HEK293 (cell line): ENCODE measurements around the gene KCNS3.

Experiments used
- CTCF ChIA-PET: fragments of 350-600 bp; formaldehyde crosslinking; extraction: SDS; loops from one replicate; lab custom pipeline; 2021; ENCODE audit warnings: antibody characterized with exemption; lab: Yijun Ruan, JAX
- POLR2A ChIA-PET: fragments of 300-600 bp; formaldehyde crosslinking; extraction: SDS; loops from one replicate; lab custom pipeline; 2020; ENCODE audit warnings: antibody characterized with exemption, inconsistent platforms; lab: Yijun Ruan, JAX
- H3K27ac ChIP-seq: fragments of 200-500 bp; sonication (Bioruptor generic); 2 replicates; pipeline ENCODE4 v1.5.1; 2014; ENCODE audit warnings: low read depth, low read length, control low read depth, inconsistent platforms; ENCODE audit errors: extremely low read depth
- H3K36me3 ChIP-seq, 2 experiments: fragments of 200-500 bp in 1 of 2; sonication (Bioruptor generic) in 1 of 2; 1 replicate in 1 of 2; 2 replicates in 1 of 2; pipeline ENCODE4 v1.5.1; 2014 to 2017; ENCODE audit warnings: inconsistent platforms in 2 of 2, low read length in 2 of 2; ENCODE audit not compliant: control insufficient read depth in 2 of 2, insufficient read depth in 1 of 2
- H3K4me1 ChIP-seq: fragments of 200-500 bp; sonication (Bioruptor generic); 2 replicates; pipeline ENCODE4 v1.5.1; 2014; ENCODE audit warnings: mild to moderate bottlenecking, low read length, inconsistent platforms; ENCODE audit not compliant: control insufficient read depth, insufficient read depth
- H3K4me3 ChIP-seq: 2 replicates; pipeline ENCODE4 v1.5.1; 2011; ENCODE audit warnings: low read depth, mild to moderate bottlenecking, control low read depth, low read length, moderate library complexity
- H3K9me3 ChIP-seq: fragments of 200-500 bp; sonication (Bioruptor generic); 2 replicates; pipeline ENCODE4 v1.5.1; 2014; ENCODE audit warnings: low read depth, low read length, inconsistent platforms; ENCODE audit not compliant: control insufficient read depth, insufficient read depth
- GLIS2 ChIP-seq: fragments of 450-650 bp; formaldehyde crosslinking; IDR thresholded peaks from 2 replicates; pipeline ENCODE4 v1.5.1; 2016; ENCODE audit warnings: missing biosample characterization, missing genetic modification characterization
- IKZF3 ChIP-seq: fragments of 450-650 bp; IDR thresholded peaks from 2 replicates; pipeline ENCODE4 v1.5.0; 2018; ENCODE audit warnings: missing biosample characterization, mild to moderate bottlenecking, missing genetic modification characterization, moderate library complexity
- SP2 ChIP-seq: fragments of 450-650 bp; formaldehyde crosslinking; IDR thresholded peaks from 2 replicates; pipeline ENCODE4 v1.5.1; 2016; ENCODE audit warnings: missing biosample characterization, missing genetic modification characterization
- ZBTB21 ChIP-seq: fragments of 450-650 bp; formaldehyde crosslinking; IDR thresholded peaks from 2 replicates; pipeline ENCODE4 v1.5.1; 2017; ENCODE audit warnings: missing biosample characterization, missing genetic modification characterization
- ZNF248 ChIP-seq: fragments of 450-650 bp; formaldehyde crosslinking; IDR thresholded peaks from 2 replicates; pipeline ENCODE4 v1.5.1; 2017; ENCODE audit warnings: missing biosample characterization, missing genetic modification characterization
- ZNF548 ChIP-seq: fragments of 450-650 bp; formaldehyde crosslinking; IDR thresholded peaks from 2 replicates; pipeline ENCODE4 v1.5.1; 2016; ENCODE audit warnings: missing biosample characterization, missing genetic modification characterization
- ZNF629 ChIP-seq: fragments of 450-650 bp; formaldehyde crosslinking; IDR thresholded peaks from 2 replicates; pipeline ENCODE4 v1.5.1; 2017; ENCODE audit warnings: missing biosample characterization, missing genetic modification characterization
- ZNF747 ChIP-seq: fragments of 450-650 bp; formaldehyde crosslinking; IDR thresholded peaks from 2 replicates; pipeline ENCODE4 v1.5.1; 2016; ENCODE audit warnings: missing biosample characterization, missing genetic modification characterization
- ZNF777 ChIP-seq: fragments of 450-650 bp; formaldehyde crosslinking; IDR thresholded peaks from 2 replicates; pipeline ENCODE4 v1.5.1; 2017; ENCODE audit warnings: missing biosample characterization, missing genetic modification characterization, borderline replicate concordance
- TF ChIP-seq, protein P1 (sequence below): fragments of 450-650 bp; formaldehyde crosslinking; conservative IDR thresholded peaks from 2 replicates; pipeline ENCODE4 v1.5.1; 2016; ENCODE audit warnings: low read depth, missing biosample characterization, missing genetic modification characterization
- TF ChIP-seq, protein P2 (sequence below): fragments of 450-650 bp; formaldehyde crosslinking; IDR thresholded peaks from 2 replicates; pipeline ENCODE4 v1.5.1; 2016; ENCODE audit warnings: missing biosample characterization, missing genetic modification characterization
- TF ChIP-seq, protein P3 (sequence below): fragments of 450-650 bp; formaldehyde crosslinking; IDR thresholded peaks from 2 replicates; pipeline ENCODE4 v1.5.1; 2016; ENCODE audit warnings: missing biosample characterization, missing genetic modification characterization
- TF ChIP-seq, protein P4 (sequence below): fragments of 450-650 bp; formaldehyde crosslinking; IDR thresholded peaks from 2 replicates; pipeline ENCODE4 v1.5.1; 2016; ENCODE audit warnings: missing biosample characterization, missing genetic modification characterization
- TF ChIP-seq, protein P5 (sequence below): fragments of 450-650 bp; formaldehyde crosslinking; IDR thresholded peaks from 2 replicates; pipeline ENCODE4 v1.5.1; 2016; ENCODE audit warnings: missing biosample characterization, missing genetic modification characterization, borderline replicate concordance

Gene KCNS3

DNA sequence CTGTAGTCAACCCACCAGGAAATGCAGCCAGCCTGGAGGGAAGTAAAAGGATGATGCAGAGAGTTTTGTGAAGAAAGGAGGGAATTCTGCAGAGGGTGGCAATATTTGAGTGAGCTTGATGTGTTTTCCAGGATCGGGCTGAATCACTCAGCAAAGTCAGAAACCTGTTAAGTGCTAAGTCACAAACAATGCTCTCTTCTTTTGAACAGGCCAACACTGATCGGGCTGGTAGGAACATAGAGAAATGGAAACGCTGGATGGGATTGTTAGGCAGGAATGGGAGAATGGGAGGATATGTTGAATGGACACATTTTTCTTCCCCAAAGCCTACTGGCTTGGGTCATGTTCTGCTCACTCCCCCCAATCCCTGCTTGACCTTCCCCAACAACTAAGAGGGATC is 36.6 kb downstream of the KCNS3 start (continued):
- TF ChIP-seq, protein P1, sequence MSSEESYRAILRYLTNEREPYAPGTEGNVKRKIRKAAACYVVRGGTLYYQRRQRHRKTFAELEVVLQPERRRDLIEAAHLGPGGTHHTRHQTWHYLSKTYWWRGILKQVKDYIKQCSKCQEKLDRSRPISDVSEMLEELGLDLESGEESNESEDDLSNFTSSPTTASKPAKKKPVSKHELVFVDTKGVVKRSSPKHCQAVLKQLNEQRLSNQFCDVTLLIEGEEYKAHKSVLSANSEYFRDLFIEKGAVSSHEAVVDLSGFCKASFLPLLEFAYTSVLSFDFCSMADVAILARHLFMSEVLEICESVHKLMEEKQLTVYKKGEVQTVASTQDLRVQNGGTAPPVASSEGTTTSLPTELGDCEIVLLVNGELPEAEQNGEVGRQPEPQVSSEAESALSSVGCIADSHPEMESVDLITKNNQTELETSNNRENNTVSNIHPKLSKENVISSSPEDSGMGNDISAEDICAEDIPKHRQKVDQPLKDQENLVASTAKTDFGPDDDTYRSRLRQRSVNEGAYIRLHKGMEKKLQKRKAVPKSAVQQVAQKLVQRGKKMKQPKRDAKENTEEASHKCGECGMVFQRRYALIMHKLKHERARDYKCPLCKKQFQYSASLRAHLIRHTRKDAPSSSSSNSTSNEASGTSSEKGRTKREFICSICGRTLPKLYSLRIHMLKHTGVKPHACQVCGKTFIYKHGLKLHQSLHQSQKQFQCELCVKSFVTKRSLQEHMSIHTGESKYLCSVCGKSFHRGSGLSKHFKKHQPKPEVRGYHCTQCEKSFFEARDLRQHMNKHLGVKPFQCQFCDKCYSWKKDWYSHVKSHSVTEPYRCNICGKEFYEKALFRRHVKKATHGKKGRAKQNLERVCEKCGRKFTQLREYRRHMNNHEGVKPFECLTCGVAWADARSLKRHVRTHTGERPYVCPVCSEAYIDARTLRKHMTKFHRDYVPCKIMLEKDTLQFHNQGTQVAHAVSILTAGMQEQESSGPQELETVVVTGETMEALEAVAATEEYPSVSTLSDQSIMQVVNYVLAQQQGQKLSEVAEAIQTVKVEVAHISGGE (tag by site-specific recombination), result no peak
- TF ChIP-seq ZNF629 (tag by site-specific recombination) (no peak), SP2 (no peak), ZBTB21 (no peak)

DNA sequence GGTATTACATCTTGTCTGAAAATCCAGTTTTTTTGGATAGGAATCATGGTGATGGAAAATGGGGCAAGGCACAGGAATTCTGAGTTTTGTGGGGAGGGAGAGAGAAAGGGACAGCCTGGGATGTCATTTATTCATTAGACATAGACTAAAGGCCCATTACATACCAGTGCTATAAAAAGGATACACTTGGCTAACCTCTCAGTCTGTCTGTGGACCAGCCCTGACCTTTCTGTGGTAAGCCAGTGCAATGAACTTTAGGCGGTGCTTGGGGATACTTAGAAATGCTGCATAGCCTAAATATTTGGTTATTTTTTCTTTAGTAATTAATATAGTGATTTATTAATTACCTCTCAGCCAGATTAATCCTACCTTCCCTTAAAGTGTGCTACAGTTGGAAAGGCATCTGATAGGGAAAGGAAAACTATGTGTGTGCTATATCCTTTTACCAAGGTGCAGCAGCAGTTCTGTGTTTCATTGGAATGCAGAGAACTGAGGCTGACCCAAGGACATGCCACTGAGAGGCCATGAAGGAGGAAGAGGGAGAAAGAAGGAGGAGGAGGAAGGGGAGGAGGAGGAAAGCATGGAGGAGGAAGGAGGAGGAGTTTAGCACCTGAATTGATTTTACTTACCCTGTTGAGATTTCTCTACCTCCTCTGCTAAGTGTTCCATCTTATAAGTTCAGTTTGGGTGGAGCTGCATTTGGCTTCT is 37.5 kb downstream of the KCNS3 start:
- Histone ChIP-seq H3K9me3 (no peaks in the 10 kb centered on the region), H3K36me3 (no peaks in the 10 kb centered on the region), H3K4me3 (no peak overlapping the region), H3K4me1 (peaks cover 8% of the 10 kb centered on the region), H3K27ac (no peak overlapping the region)
- TF ChIP-seq, protein P2, sequence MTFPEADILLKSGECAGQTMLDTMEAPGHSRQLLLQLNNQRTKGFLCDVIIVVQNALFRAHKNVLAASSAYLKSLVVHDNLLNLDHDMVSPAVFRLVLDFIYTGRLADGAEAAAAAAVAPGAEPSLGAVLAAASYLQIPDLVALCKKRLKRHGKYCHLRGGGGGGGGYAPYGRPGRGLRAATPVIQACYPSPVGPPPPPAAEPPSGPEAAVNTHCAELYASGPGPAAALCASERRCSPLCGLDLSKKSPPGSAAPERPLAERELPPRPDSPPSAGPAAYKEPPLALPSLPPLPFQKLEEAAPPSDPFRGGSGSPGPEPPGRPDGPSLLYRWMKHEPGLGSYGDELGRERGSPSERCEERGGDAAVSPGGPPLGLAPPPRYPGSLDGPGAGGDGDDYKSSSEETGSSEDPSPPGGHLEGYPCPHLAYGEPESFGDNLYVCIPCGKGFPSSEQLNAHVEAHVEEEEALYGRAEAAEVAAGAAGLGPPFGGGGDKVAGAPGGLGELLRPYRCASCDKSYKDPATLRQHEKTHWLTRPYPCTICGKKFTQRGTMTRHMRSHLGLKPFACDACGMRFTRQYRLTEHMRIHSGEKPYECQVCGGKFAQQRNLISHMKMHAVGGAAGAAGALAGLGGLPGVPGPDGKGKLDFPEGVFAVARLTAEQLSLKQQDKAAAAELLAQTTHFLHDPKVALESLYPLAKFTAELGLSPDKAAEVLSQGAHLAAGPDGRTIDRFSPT (tag by site-specific recombination), result no peak
- no peak for TF ChIP-seq ZNF248 (tag by site-specific recombination)
- TF ChIP-seq ZNF747, result no peak
- TF ChIP-seq GLIS2 (tag by site-specific recombination), result no peak
- TF ChIP-seq, protein P3, sequence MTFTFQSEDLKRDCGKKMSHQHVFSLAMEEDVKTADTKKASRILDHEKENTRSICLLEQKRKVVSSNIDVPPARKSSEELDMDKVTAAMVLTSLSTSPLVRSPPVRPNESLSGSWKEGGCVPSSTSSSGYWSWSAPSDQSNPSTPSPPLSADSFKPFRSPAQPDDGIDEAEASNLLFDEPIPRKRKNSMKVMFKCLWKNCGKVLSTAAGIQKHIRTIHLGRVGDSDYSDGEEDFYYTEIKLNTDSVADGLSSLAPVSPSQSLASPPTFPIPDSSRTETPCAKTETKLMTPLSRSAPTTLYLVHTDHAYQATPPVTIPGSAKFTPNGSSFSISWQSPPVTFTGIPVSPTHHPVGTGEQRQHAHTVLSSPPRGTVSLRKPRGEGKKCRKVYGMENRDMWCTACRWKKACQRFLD (tag by site-specific recombination), result no peak
- TF ChIP-seq, protein P4, sequence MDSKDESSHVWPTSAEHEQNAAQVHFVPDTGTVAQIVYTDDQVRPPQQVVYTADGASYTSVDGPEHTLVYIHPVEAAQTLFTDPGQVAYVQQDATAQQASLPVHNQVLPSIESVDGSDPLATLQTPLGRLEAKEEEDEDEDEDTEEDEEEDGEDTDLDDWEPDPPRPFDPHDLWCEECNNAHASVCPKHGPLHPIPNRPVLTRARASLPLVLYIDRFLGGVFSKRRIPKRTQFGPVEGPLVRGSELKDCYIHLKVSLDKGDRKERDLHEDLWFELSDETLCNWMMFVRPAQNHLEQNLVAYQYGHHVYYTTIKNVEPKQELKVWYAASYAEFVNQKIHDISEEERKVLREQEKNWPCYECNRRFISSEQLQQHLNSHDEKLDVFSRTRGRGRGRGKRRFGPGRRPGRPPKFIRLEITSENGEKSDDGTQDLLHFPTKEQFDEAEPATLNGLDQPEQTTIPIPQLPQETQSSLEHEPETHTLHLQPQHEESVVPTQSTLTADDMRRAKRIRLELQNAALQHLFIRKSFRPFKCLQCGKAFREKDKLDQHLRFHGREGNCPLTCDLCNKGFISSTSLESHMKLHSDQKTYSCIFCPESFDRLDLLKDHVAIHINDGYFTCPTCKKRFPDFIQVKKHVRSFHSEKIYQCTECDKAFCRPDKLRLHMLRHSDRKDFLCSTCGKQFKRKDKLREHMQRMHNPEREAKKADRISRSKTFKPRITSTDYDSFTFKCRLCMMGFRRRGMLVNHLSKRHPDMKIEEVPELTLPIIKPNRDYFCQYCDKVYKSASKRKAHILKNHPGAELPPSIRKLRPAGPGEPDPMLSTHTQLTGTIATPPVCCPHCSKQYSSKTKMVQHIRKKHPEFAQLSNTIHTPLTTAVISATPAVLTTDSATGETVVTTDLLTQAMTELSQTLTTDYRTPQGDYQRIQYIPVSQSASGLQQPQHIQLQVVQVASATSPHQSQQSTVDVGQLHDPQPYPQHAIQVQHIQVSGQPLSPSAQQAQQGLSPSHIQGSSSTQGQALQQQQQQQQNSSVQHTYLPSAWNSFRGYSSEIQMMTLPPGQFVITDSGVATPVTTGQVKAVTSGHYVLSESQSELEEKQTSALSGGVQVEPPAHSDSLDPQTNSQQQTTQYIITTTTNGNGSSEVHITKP (tag by site-specific recombination), result 0 out of 2 replicates have a peak, but pooled peaks have one; percentile 27
- ChIA-PET CTCF (no interaction called here), POLR2A (no interaction called here)

DNA sequence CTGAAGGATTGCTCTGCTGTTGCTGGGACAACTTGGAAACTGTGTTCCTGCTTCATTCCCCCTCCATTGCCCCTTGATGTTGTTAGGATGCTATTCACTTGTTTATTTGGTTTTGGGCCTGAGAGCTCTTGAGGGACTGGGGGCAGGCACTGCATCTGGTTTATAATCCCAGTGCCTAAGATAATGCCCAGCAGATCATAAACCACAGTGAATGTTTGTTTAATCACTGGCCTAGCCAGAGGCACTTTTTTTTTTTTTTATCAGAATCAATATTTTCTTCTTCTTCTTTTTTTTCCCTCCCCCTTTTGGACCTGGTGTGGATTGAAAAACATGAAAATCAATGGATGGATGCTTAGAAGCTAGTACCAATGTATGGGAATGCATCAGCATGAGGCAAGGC is 38.1 kb downstream of the KCNS3 start:
- H3K4me3 ChIP-seq, result no peak overlapping the region
- H3K36me3 ChIP-seq, result no peaks in the 10 kb centered on the region
- ChIA-PET POLR2A (no interaction called here), CTCF (interaction anchor here (0.9 kb wide), 1 partner anchor 201 kb away, joined by 3 read pairs; no protein-coding TSS in a partner anchor)
- no peak overlapping the region for H3K27ac ChIP-seq
- peaks cover 8% of the 10 kb centered on the region for H3K4me1 ChIP-seq
- no peaks in the 10 kb centered on the region for H3K9me3 ChIP-seq
- TF ChIP-seq ZNF248 (tag by site-specific recombination) (no peak), ZNF777 (tag by site-specific recombination) (no peak), ZNF548 (tag by site-specific recombination) (no peak), IKZF3 (tag by site-specific recombination) (no peak)
- TF ChIP-seq, protein P5, sequence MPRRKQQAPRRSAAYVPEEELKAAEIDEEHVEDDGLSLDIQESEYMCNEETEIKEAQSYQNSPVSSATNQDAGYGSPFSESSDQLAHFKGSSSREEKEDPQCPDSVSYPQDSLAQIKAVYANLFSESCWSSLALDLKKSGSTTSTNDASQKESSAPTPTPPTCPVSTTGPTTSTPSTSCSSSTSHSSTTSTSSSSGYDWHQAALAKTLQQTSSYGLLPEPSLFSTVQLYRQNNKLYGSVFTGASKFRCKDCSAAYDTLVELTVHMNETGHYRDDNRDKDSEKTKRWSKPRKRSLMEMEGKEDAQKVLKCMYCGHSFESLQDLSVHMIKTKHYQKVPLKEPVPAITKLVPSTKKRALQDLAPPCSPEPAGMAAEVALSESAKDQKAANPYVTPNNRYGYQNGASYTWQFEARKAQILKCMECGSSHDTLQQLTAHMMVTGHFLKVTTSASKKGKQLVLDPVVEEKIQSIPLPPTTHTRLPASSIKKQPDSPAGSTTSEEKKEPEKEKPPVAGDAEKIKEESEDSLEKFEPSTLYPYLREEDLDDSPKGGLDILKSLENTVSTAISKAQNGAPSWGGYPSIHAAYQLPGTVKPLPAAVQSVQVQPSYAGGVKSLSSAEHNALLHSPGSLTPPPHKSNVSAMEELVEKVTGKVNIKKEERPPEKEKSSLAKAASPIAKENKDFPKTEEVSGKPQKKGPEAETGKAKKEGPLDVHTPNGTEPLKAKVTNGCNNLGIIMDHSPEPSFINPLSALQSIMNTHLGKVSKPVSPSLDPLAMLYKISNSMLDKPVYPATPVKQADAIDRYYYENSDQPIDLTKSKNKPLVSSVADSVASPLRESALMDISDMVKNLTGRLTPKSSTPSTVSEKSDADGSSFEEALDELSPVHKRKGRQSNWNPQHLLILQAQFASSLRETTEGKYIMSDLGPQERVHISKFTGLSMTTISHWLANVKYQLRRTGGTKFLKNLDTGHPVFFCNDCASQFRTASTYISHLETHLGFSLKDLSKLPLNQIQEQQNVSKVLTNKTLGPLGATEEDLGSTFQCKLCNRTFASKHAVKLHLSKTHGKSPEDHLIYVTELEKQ (tag by site-specific recombination), result no peak
